ENCODE results near the gene TMEM267.

The TMEM267 gene, protein sequence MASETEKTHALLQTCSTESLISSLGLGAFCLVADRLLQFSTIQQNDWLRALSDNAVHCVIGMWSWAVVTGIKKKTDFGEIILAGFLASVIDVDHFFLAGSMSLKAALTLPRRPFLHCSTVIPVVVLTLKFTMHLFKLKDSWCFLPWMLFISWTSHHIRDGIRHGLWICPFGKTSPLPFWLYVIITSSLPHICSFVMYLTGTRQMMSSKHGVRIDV

DNA sequence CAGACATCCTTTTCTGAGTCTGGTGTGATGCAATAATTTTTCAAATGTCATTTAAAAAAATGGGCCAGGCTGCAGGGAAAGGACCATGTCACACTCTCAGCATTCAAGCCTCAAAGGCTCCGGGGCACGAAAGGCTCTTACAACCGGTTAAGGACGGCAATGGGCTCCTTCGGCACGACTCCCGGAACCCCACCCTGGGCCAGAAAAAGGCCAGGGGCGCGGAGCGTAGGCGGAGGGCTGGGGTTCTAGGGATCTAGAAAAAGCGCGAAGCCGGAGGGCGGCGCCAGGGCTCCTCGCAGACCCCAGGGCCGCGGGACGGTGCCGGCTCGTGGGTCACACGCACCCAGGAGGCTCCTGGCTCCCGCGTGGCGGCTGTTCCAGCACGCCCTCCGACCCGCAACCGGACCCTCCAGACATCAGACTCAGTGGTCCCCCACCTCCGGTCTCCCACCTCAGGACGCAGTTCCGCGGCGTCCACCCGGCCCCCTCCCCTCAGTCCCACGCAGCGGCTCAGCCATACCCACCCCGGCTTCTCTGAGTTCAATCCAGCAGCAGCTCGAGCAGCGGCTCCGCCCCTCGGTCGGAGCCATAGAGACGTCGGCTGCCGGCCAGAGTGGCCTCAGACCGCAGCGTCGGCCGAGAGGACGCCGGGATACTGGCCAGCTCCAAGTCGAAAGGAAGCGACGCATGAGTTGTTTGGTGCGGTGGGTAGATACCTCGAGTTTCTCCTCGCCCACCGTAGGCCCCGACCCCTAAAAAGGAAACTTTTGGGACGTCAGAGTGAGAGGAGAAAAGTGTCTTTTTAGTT lies at the start of gene TMEM267:
Gene TMEM267 (minus strand): TSS at position 568 of the 808 bp plus-strand sequence. CDS start 29,896 bp downstream, outside the sequence.
- peak; percentile 96 for ATAC-seq
- TF ChIP-seq TOX (CRISPR knock-in tag; IDR thresholded peaks at IDR 0.05; ENCODE audit: borderline replicate concordance) (no peak), ISL1 (CRISPR knock-in tag; IDR thresholded peaks at IDR 0.05) (0 out of 2 replicates have a peak, but pooled peaks have one; percentile 2), ZFP30 (CRISPR knock-in tag; IDR thresholded peaks at IDR 0.05) (no peak), SNAI2 (CRISPR knock-in tag; IDR thresholded peaks at IDR 0.05) (no peak), GLIS3 (CRISPR knock-in tag; IDR thresholded peaks at IDR 0.05) (0 out of 2 replicates have a peak, but pooled peaks have one; percentile 48), TCF4 (CRISPR knock-in tag; IDR thresholded peaks at IDR 0.05; ENCODE audit: borderline replicate concordance) (peak; percentile 12; the same call in 1 of the 2 replicates)

DNA sequence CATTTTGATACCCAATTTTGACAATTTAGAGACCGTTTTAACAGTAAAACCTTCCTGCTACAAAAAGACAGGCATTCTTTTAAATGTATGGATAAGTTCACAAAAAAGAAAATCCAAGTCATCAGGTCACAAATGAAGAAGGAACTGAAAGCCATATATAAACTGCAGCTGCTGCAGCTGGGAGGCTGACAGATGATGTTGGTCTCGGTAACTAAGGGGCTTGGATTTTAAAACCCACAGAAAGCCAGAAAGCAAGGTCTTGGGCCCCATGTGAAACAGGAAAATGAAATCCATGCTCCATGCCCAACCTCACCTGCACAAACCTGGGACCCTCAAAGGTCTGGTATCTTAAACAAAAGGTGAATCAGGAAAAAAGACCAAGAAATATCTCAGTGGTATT lies 47.0 kb upstream of the TMEM267 start:
- ATAC-seq: no peak
- TF ChIP-seq TOX (CRISPR knock-in tag; IDR thresholded peaks at IDR 0.05; ENCODE audit: borderline replicate concordance): no peak
- TF ChIP-seq ZNF8 (CRISPR knock-in tag; IDR thresholded peaks at IDR 0.05): no peak
- TF ChIP-seq TSHZ2 (CRISPR knock-in tag; IDR thresholded peaks at IDR 0.05): no peak
- no peak for TF ChIP-seq ZFP30 (CRISPR knock-in tag; IDR thresholded peaks at IDR 0.05)
- no peak for TF ChIP-seq OSR1 (CRISPR knock-in tag; IDR thresholded peaks at IDR 0.05)
- no peak for TF ChIP-seq RARB (CRISPR knock-in tag; IDR thresholded peaks at IDR 0.05)
- no peak for TF ChIP-seq ARNTL (CRISPR knock-in tag; IDR thresholded peaks at IDR 0.05; ENCODE audit: borderline replicate concordance, low read depth)
- TF ChIP-seq GLIS3 (CRISPR knock-in tag; IDR thresholded peaks at IDR 0.05): no peak
- TF ChIP-seq PPARA (CRISPR knock-in tag; IDR thresholded peaks at IDR 0.05; ENCODE audit: borderline replicate concordance): no peak
- TF ChIP-seq ZFP3 (CRISPR knock-in tag; IDR thresholded peaks at IDR 0.05): no peak
- TF ChIP-seq BACH2 (CRISPR knock-in tag; IDR thresholded peaks at IDR 0.05; ENCODE audit: borderline replicate concordance): no peak
- TF ChIP-seq, protein P1, sequence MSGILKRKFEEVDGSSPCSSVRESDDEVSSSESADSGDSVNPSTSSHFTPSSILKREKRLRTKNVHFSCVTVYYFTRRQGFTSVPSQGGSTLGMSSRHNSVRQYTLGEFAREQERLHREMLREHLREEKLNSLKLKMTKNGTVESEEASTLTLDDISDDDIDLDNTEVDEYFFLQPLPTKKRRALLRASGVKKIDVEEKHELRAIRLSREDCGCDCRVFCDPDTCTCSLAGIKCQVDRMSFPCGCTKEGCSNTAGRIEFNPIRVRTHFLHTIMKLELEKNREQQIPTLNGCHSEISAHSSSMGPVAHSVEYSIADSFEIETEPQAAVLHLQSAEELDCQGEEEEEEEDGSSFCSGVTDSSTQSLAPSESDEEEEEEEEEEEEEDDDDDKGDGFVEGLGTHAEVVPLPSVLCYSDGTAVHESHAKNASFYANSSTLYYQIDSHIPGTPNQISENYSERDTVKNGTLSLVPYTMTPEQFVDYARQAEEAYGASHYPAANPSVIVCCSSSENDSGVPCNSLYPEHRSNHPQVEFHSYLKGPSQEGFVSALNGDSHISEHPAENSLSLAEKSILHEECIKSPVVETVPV (CRISPR knock-in tag; IDR thresholded peaks at IDR 0.05): no peak
- no peak for TF ChIP-seq TCF4 (CRISPR knock-in tag; IDR thresholded peaks at IDR 0.05; ENCODE audit: borderline replicate concordance)

DNA sequence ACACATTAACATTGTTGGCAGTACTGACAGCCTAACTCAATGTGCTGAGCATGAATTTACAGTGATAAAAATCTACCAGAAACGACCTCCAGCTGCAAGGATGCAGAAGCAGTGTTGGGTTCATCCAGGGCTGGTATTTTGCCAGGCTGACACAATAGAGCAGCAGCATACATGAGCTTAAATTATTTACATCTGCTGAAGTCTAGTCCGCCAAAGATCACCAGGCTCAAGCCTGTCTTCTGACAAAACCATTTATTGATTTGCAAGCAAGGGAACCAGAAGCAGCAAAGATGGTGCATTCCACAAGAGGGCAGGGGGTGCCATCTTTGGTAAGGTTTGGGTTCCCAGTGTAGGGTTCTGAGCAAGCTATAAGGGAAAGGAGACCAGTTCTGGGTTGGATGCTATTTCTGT lies 40.0 kb upstream of the TMEM267 start:
- peak; percentile 83 for ATAC-seq
- no peak for TF ChIP-seq PPARA (CRISPR knock-in tag; IDR thresholded peaks at IDR 0.05; ENCODE audit: borderline replicate concordance)
- no peak for TF ChIP-seq ISL1 (CRISPR knock-in tag; IDR thresholded peaks at IDR 0.05)
- TF ChIP-seq ZNF565 (CRISPR knock-in tag; conservative IDR thresholded peaks at IDR 0.05; ENCODE audit: low read depth): no peak
- peak; percentile 84 for TF ChIP-seq TCF4 (CRISPR knock-in tag; IDR thresholded peaks at IDR 0.05; ENCODE audit: borderline replicate concordance)
- no peak for TF ChIP-seq RARB (CRISPR knock-in tag; IDR thresholded peaks at IDR 0.05)
- TF ChIP-seq ZFP30 (CRISPR knock-in tag; IDR thresholded peaks at IDR 0.05): no peak
- 0 out of 2 replicates have a peak, but pooled peaks have one; percentile 17 for TF ChIP-seq ZNF8 (CRISPR knock-in tag; IDR thresholded peaks at IDR 0.05)
- TF ChIP-seq TSHZ2 (CRISPR knock-in tag; IDR thresholded peaks at IDR 0.05): peak; percentile 62; the same call in 1 of the 2 replicates
- no peak for TF ChIP-seq ARNTL (CRISPR knock-in tag; IDR thresholded peaks at IDR 0.05; ENCODE audit: borderline replicate concordance, low read depth)
- 0 out of 2 replicates have a peak, but pooled peaks have one; percentile 47 for TF ChIP-seq BACH2 (CRISPR knock-in tag; IDR thresholded peaks at IDR 0.05; ENCODE audit: borderline replicate concordance)
- no peak for TF ChIP-seq ZC3H10 (CRISPR knock-in tag; IDR thresholded peaks at IDR 0.05)
- TF ChIP-seq GLIS3 (CRISPR knock-in tag; IDR thresholded peaks at IDR 0.05): no peak
- no peak for TF ChIP-seq PATZ1 (CRISPR knock-in tag; IDR thresholded peaks at IDR 0.05; ENCODE audit: borderline replicate concordance)
- TF ChIP-seq TOX (CRISPR knock-in tag; IDR thresholded peaks at IDR 0.05; ENCODE audit: borderline replicate concordance): no peak
- peak; percentile 46 for TF ChIP-seq ZNF70 (CRISPR knock-in tag; IDR thresholded peaks at IDR 0.05)
